ENCODE measurements around the gene WT1. TPM values are rescaled to one million over a fixed set of nuclear protein-coding genes. Genes with fewer than 3 reads are reported as not detected.

The WT1 gene
- total and polyA plus RNA-seq, 2 of the 13 experiments (the other 11 are each of a cell fraction or from before 2014, with no cell fraction given): 0.15 to 0.31 TPM

GRCh38 chr11:32382339-32383049 lies 52.8 kb downstream of the WT1 start:
- no TSS peak for BruUV-seq (replicated peaks)
- CTCF ChIA-PET (ENCODE audit: low intra/inter-chr PET ratio, low total read pairs): no interaction called here
- no peaks in the 10 kb centered on the region for H3K9me3 ChIP-seq (ENCODE audit: low read length)
- intact Hi-C loops (cut with micrococcal nuclease; ENCODE audit: unreplicated experiment): no loop called here
- no peak overlapping the region for H3K4me3 ChIP-seq (replicated peaks in 1 of 3; ENCODE audit: insufficient read depth in 1 of 3, low read depth in 2 of 3, low read length in 3 of 3)
- H2AFZ ChIP-seq (ENCODE audit: low read length): no peak overlapping the region
- H3K27ac ChIP-seq (ENCODE audit: extremely low read length, insufficient read depth, low read length): no peak overlapping the region
- H3K36me3 ChIP-seq (replicated peaks in 1 of 2; ENCODE audit: control insufficient read depth in 1 of 2, insufficient read depth in 2 of 2, low read length in 2 of 2): no peaks in the 10 kb centered on the region
- in situ Hi-C loops (cut with HindIII; ENCODE audit: extremely low pct_ligation_motif_present, low pct_unique_long_range_greater_than_20kb): no loop called here
- WGBS (ENCODE audit: low lambda C conversion rate): 12% methylated on average over 10 of the region's 10 CpGs
- FAIRE-seq (no peak), DNase-seq (ENCODE audit: low spot score) (no peak), ATAC-seq (no peak)
- H4K20me1 ChIP-seq (ENCODE audit: insufficient read depth, low read length): no peaks in the 10 kb centered on the region
- no peak overlapping the region for H3K4me2 ChIP-seq (ENCODE audit: low read depth, low read length)
- peaks cover 6 to 58% of the 10 kb centered on the region in 2 experiments for H3K27me3 ChIP-seq (ENCODE audit: control insufficient read depth in 1 of 2, insufficient read depth in 2 of 2, low read length in 2 of 2)
- TF ChIP-seq GATAD2A (CRISPR knock-in tag; IDR thresholded peaks at IDR 0.05): no peak
- TF ChIP-seq THRA (CRISPR knock-in tag; IDR thresholded peaks at IDR 0.05; ENCODE audit: borderline replicate concordance): no peak
- TF ChIP-seq CREM (IDR thresholded peaks at IDR 0.05): no peak
- TF ChIP-seq CREM (CRISPR knock-in tag; IDR thresholded peaks at IDR 0.05): no peak
- no peak for TF ChIP-seq RBM22 (optimal IDR thresholded peaks at IDR 0.05; ENCODE audit: low read length)
- no peak for TF ChIP-seq ASH2L (IDR thresholded peaks at IDR 0.05; ENCODE audit: insufficient read length, low read depth, low read length)
- POLR2A ChIA-PET: no interaction called here
- no peaks in the 10 kb centered on the region for H3K79me2 ChIP-seq (ENCODE audit: insufficient read depth, low read length)
- H3K4me1 ChIP-seq (ENCODE audit: insufficient read depth, low read length): no peaks in the 10 kb centered on the region
- H3K9ac ChIP-seq (ENCODE audit: insufficient read depth, low read depth, low read length): no peak overlapping the region

- Histone ChIP-seq H2AFZ (ENCODE audit: low read length) (no peak overlapping the region), H4K20me1 (ENCODE audit: insufficient read depth, low read length) (no peaks in the 10 kb centered on the region), H3K36me3 (replicated peaks in 1 of 2; ENCODE audit: control insufficient read depth in 1 of 2, insufficient read depth in 2 of 2, low read length in 2 of 2) (no peaks in the 10 kb centered on the region), H3K4me1 (ENCODE audit: insufficient read depth, low read length) (no peaks in the 10 kb centered on the region), H3K9ac (ENCODE audit: insufficient read depth, low read depth, low read length) (no peak overlapping the region), H3K27me3 (ENCODE audit: control insufficient read depth in 1 of 2, insufficient read depth in 2 of 2, low read length in 2 of 2) (peaks cover 6 to 58% of the 10 kb centered on the region in 2 experiments), H3K79me2 (ENCODE audit: insufficient read depth, low read length) (no peaks in the 10 kb centered on the region), H3K9me3 (ENCODE audit: low read length) (no peaks in the 10 kb centered on the region), H3K4me2 (ENCODE audit: low read depth, low read length) (no peak overlapping the region), H3K4me3 (replicated peaks in 1 of 3; ENCODE audit: insufficient read depth in 1 of 3, low read depth in 2 of 3, low read length in 3 of 3) (no peak overlapping the region), H3K27ac (ENCODE audit: extremely low read length, insufficient read depth, low read length) (no peak overlapping the region)
- intact Hi-C loops (cut with micrococcal nuclease; ENCODE audit: unreplicated experiment) (no loop called here), in situ Hi-C loops (cut with HindIII; ENCODE audit: extremely low pct_ligation_motif_present, low pct_unique_long_range_greater_than_20kb) (no loop called here)
- ChIA-PET CTCF (ENCODE audit: low intra/inter-chr PET ratio, low total read pairs) (no interaction called here), POLR2A (no interaction called here)
- 20% methylated on average over 6 of the region's 9 CpGs for WGBS (ENCODE audit: low lambda C conversion rate)
- BruUV-seq (replicated peaks): no TSS peak
- FAIRE-seq: no peak
- no peak for DNase-seq (ENCODE audit: low spot score)
- ATAC-seq: no peak
- TF ChIP-seq YEATS2 (CRISPR knock-in tag; IDR thresholded peaks at IDR 0.05; ENCODE audit: borderline replicate concordance) (no peak), NCOR1 (IDR thresholded peaks at IDR 0.05; ENCODE audit: borderline replicate concordance, low read length) (no peak), HIVEP1 (CRISPR knock-in tag; IDR thresholded peaks at IDR 0.05) (no peak), CAMTA2 (CRISPR knock-in tag; IDR thresholded peaks at IDR 0.05; ENCODE audit: borderline replicate concordance) (no peak), ATF3 (CRISPR knock-in tag; IDR thresholded peaks at IDR 0.05) (no peak), ZNF781 (CRISPR knock-in tag; IDR thresholded peaks at IDR 0.05; ENCODE audit: borderline replicate concordance, not compliant biosample characterization) (no peak), HNRNPH1 (optimal IDR thresholded peaks at IDR 0.05; ENCODE audit: low read depth, low read length) (no peak), STAT6 (CRISPR knock-in tag; IDR thresholded peaks at IDR 0.05; ENCODE audit: borderline replicate concordance) (no peak), ZNF629 (CRISPR knock-in tag; conservative IDR thresholded peaks at IDR 0.05) (no peak)
Observed at GRCh38 chr11:32381179-32381578, 54.2 kb downstream of the WT1 start.

Data from HepG2 (cell line).